22Rv1 (cell line): ENCODE results near the gene SPTBN2.

ENCODE experiments used
- CTCF ChIP-seq: fragments of 450-650 bp; IDR thresholded peaks from 2 replicates; pipeline ENCODE4 v1.5.1; 2017; ENCODE audit warnings: mild to moderate bottlenecking
- ZFX ChIP-seq: fragments of 450-650 bp; IDR thresholded peaks from 2 replicates; pipeline ENCODE4 v1.6.1; 2017; ENCODE audit warnings: antibody characterized with exemption, borderline replicate concordance

- TF ChIP-seq CTCF, result no peak
- TF ChIP-seq ZFX, result no peak
Observed at GRCh38 chr11:66693356-66694055, 35.5 kb downstream of the SPTBN2 start.
